SIG-M5 treated with dmso at 0.1 percent for 504 hours (cell line): ENCODE measurements around the gene UGT1A4.
"Not testable (repeated sequence)": the region's sequence is repeated elsewhere in the genome, so short reads cannot be mapped to it uniquely, and the experiment has no call there.

Experiments
- DNase-seq: peaks from one replicate; lab custom pipeline; 2025; ENCODE audit not compliant: unreplicated experiment; lab: John Stamatoyannopoulos, UW

UGT1A4 gene

GRCh38 chr2:233699424-233700027 lies 19.0 kb upstream of the UGT1A4 start:
- no peak for DNase-seq

GRCh38 chr2:233700028-233700635 lies 18.4 kb upstream of the UGT1A4 start:
- DNase-seq = peak; percentile 14

GRCh38 chr2:233700842-233701241 lies 17.7 kb upstream of the UGT1A4 start:
- DNase-seq = not testable (repeated sequence)

- no peak for DNase-seq
Observed at GRCh38 chr2:233702238-233702637, 16.3 kb upstream of the UGT1A4 start.

- DNase-seq = peak; percentile 25
Observed at GRCh38 chr2:233705911-233706506, 12.5 kb upstream of the UGT1A4 start.

- DNase-seq = no peak
Observed at GRCh38 chr2:233706720-233707119, 11.8 kb upstream of the UGT1A4 start.

GRCh38 chr2:233707940-233708644 lies 10.4 kb upstream of the UGT1A4 start:
- no peak for DNase-seq

GRCh38 chr2:233708942-233709341 lies 9.6 kb upstream of the UGT1A4 start:
- no peak for DNase-seq

- peak; percentile 53 for DNase-seq
Observed at GRCh38 chr2:233711312-233712008, 7.1 kb upstream of the UGT1A4 start.

GRCh38 chr2:233712611-233713261 lies 5.8 kb upstream of the UGT1A4 start, which contains the start of gene UGT1A5:
TSS of gene UGT1A5 (plus strand) at chr2:233712907. CDS start at chr2:233712992, 85 bp downstream.
- DNase-seq = no peak

- DNase-seq = no peak
Observed at GRCh38 chr2:233713262-233713615, 5.3 kb upstream of the UGT1A4 start.

GRCh38 chr2:233714121-233714520 lies 4.4 kb upstream of the UGT1A4 start:
- no peak for DNase-seq

GRCh38 chr2:233728723-233729301 lies 10.3 kb downstream of the UGT1A4 start, which contains the start of gene UGT1A3:
TSS of gene UGT1A3 (plus strand) at chr2:233729042. CDS start at chr2:233729127, 85 bp downstream.
- no peak for DNase-seq

GRCh38 chr2:233736868-233737653 lies 18.5 kb downstream of the UGT1A4 start:
- not testable (repeated sequence) for DNase-seq

- no peak for DNase-seq
Observed at GRCh38 chr2:233740870-233741269, 22.3 kb downstream of the UGT1A4 start.

GRCh38 chr2:233743464-233744259 lies 25.1 kb downstream of the UGT1A4 start:
- DNase-seq = no peak

GRCh38 chr2:233745073-233745755 lies 26.7 kb downstream of the UGT1A4 start:
- DNase-seq = no peak

GRCh38 chr2:233745838-233746237 lies 27.3 kb downstream of the UGT1A4 start:
- not testable (repeated sequence) for DNase-seq
